ES-I3 (cell line): ENCODE data around the gene CDKN2D.
A peak's percentile ranks its signal among the peaks of the same experiment; 100 is the strongest.
"Not testable (repeated sequence)": the region's sequence is repeated elsewhere in the genome, so short reads cannot be mapped to it uniquely, and the experiment has no call there.

Source experiments
- H3K36me3 ChIP-seq: 2 replicates; pipeline ENCODE4 v1.6.1; 2013; ENCODE audit warnings: mild to moderate bottlenecking, low read length, control low read depth, moderate library complexity; ENCODE audit not compliant: insufficient read depth
- H3K4me1 ChIP-seq: 2 replicates; pipeline ENCODE4 v1.6.1; 2013; ENCODE audit warnings: mild to moderate bottlenecking, control low read depth, low read length; ENCODE audit not compliant: insufficient read depth
- H3K9ac ChIP-seq: 2 replicates; pipeline ENCODE4 v1.6.1; 2013; ENCODE audit warnings: low read depth, mild to moderate bottlenecking, low read length, moderate library complexity
- H3K9me3 ChIP-seq: 2 replicates; pipeline ENCODE4 v1.6.1; 2013; ENCODE audit warnings: mild to moderate bottlenecking, low read length, moderate library complexity; ENCODE audit not compliant: control insufficient read depth, insufficient read depth

Gene CDKN2D

DNA sequence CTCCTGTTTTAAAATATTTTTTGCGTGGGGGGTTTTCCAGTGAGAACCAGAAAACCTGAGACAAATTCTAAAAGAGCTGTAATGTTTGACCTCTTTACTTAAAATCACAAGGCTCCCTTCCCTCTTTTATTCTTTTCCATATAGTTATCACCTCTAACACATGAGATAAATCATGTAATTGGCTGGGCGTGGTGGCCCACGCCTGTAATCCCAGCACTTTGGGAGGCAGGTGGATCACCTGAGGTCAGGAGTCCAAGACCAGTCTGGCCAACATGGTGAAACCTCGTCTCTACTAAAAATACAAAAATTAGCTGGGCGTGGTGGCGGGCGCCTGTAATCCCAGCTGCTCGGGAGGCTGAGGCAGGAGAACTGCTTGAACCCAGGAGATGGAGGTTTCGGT lies 17.8 kb downstream of the CDKN2D start:
- H3K9ac ChIP-seq, H3K4me1 ChIP-seq, H3K9me3 ChIP-seq, H3K36me3 ChIP-seq: not testable (repeated sequence)

- Histone ChIP-seq H3K9ac (no peak overlapping the region), H3K9me3 (no peaks in the 10 kb centered on the region), H3K36me3 (0 out of 2 replicates have a peak, but pooled peaks cover 3% of the 10 kb centered on the region), H3K4me1 (no peaks in the 10 kb centered on the region)
Measured at GRCh38 chr19:10550336-10550735, 18.4 kb downstream of the CDKN2D start.

GRCh38 chr19:10549733-10550132 lies 19.0 kb downstream of the CDKN2D start:
- no peaks in the 10 kb centered on the region for H3K4me1 ChIP-seq
- H3K36me3 ChIP-seq = 0 out of 2 replicates have a peak, but pooled peaks cover 3% of the 10 kb centered on the region
- no peaks in the 10 kb centered on the region for H3K9me3 ChIP-seq
- H3K9ac ChIP-seq = no peak overlapping the region

DNA sequence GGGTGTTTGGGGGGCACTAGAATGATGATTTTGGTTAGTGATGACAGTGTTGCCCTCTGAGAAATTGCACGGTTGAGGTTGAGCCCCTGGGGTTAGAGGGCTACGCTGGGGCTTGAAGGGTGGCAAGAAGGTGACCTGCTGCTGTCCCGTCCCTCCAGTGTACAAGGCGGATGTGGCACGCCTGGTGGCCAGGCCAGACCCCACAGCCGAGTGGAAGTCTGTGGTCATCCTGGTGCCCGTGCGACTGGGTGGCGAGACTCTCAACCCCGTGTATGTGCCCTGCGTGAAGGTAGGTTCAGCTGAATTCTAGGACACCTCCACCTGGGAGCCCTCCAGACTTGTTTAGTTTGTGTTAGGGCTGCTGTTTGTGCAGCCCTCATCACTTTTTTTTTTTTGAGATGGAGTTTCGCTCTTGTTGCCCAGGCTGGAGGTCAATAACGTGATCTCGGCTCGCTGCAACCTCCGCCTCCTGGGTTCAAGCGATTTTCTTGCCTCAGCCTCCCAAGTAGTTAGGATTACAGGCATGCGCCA lies 20.0 kb downstream of the CDKN2D start:
- Histone ChIP-seq H3K9ac (no peak overlapping the region), H3K9me3 (no peaks in the 10 kb centered on the region), H3K4me1 (no peaks in the 10 kb centered on the region), H3K36me3 (0 out of 2 replicates have a peak, but pooled peaks cover 3% of the 10 kb centered on the region)

DNA sequence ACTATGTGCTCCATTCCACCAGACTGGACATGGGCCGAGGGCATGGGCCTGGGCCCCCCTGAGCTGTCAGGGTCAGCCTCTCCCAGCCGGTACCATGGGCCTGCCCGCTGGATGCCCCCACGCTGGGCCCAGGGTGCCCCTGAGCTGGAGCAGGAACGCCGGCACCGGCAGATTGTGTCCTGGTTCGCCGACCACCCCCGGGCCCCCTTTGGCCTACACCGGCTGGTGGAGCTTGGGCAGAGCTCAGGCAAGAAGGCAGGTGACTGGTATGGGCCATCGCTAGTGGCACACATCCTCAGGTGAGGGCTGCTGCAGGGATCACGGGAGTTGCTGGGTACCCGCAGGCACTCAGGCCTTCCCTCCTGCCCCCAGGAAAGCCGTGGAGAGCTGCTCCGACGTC lies 22.0 kb downstream of the CDKN2D start:
- no peaks in the 10 kb centered on the region for H3K9me3 ChIP-seq
- no peaks in the 10 kb centered on the region for H3K4me1 ChIP-seq
- H3K9ac ChIP-seq = no peak overlapping the region
- 0 out of 2 replicates have a peak, but pooled peaks cover 3% of the 10 kb centered on the region for H3K36me3 ChIP-seq

GRCh38 chr19:10544753-10545251 lies 24.0 kb downstream of the CDKN2D start:
- Histone ChIP-seq H3K9ac (peak overlapping the region; percentile 88; the same call in 1 of the 2 replicates), H3K9me3 (no peaks in the 10 kb centered on the region), H3K4me1 (peaks cover 2% of the 10 kb centered on the region; the same call in 1 of the 2 replicates)

DNA sequence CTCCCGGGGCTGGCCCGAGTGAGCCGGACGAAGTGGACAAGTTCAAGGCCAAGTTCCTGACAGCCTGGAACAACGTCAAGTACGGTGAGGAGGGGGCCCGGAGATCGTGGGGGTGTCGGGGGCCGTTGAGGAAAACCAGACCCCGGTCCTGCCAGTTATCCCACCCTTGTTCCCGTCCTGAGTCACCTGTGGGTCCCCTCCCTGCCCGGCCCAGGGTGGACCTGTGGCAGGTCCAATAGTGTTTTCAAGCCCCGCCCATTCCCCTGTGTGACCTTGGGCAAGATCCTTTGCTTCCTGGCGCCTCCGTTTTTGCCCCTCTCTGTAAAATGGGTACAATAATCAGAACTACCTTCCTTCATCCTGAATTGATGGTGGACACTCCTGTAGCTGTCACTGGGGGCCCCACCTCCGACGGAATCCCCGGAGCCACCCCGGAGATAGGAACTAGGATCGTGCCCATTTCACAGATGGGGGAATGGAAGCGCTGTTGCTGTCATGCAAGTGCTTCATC lies 24.5 kb downstream of the CDKN2D start:
- Histone ChIP-seq H3K9me3 (no peaks in the 10 kb centered on the region), H3K36me3 (0 out of 2 replicates have a peak, but pooled peaks cover 3% of the 10 kb centered on the region), H3K9ac (peak overlapping the region; percentile 88), H3K4me1 (peaks cover 2% of the 10 kb centered on the region; the same call in 1 of the 2 replicates)

More at GRCh38 chr19:10544753-10545251, 24.0 kb downstream of the CDKN2D start:
- H3K36me3 ChIP-seq = 0 out of 2 replicates have a peak, but pooled peaks cover 3% of the 10 kb centered on the region

DNA sequence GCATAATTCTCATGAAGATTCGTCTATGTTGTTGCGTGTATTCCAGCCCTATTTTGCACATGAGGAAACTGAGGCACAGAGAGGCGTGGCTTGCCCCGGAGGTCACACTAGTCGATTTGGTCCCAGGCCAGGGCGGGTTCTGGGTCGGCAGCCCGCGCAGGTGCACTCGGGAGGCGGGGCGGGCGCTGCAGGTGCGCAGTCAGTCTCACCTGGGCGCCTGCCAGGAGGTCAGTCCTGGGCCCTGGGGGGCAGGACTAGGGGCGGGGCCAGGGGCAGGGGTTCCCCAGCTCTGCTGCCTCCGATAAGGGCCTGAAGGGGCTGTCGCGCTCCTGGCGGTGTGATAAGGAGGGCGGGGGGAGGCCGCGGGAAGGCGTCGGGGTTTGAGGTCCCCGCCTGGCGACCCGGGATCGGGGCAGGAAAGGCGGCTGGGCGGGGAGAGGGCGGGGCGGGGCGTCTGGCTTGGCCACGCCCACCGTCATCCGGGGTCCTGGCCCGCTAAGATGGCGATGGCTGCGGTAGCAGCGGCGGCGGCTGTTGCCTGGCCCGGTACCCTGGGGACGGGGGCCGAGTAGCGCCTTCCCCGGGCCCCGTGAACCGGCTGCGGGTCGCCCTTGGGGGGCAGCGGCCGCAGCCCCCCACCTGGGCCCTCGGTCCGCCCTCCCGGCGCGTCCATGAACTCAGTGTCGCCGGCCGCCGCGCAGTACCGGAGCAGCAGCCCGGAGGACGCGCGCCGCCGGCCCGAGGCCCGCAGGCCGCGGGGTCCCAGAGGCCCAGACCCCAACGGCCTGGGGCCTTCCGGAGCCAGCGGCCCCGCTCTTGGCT lies 25.1 kb downstream of the CDKN2D start, which contains the start of gene ATG4D:
ATG4D (plus strand) TSS at position 485 of the 822 bp plus-strand sequence; CDS start at position 672, 187 bp downstream.
- Histone ChIP-seq H3K36me3 (0 out of 2 replicates have a peak, but pooled peaks cover 2% of the 10 kb centered on the region), H3K9me3 (no peaks in the 10 kb centered on the region), H3K4me1 (peaks cover 2% of the 10 kb centered on the region; the same call in 1 of the 2 replicates), H3K9ac (peak within 1 kb of the TSS; percentile 88)

DNA sequence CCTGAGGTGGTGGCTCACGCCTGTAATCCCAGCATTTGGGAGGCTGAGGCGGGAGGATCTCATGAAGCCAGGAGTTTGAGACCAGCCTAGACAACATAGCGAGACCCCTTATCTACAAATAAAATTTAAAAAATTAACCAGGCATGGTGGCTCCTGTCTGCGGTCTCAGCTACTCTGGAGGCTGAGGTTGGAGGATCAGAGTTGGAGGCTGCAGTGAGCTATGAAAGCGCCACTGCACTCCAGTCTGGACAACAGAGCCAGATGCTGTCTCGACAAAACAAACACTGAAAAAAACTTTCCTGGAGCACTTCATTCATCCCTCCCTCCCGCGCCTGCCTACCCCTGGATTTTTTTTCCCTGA lies 25.7 kb downstream of the CDKN2D start:
- peaks cover 2% of the 10 kb centered on the region; the same call in 1 of the 2 replicates for H3K4me1 ChIP-seq
- H3K9ac ChIP-seq = peak overlapping the region; percentile 88; the same call in 1 of the 2 replicates

GRCh38 chr19:10539016-10539415 lies 29.8 kb downstream of the CDKN2D start:
- H3K36me3 ChIP-seq, H3K4me1 ChIP-seq, H3K9me3 ChIP-seq, H3K9ac ChIP-seq: not testable (repeated sequence)

More for the DNA sequence above, 25.7 kb downstream of the CDKN2D start:
- H3K36me3 ChIP-seq = no peaks in the 10 kb centered on the region
- no peaks in the 10 kb centered on the region for H3K9me3 ChIP-seq

DNA sequence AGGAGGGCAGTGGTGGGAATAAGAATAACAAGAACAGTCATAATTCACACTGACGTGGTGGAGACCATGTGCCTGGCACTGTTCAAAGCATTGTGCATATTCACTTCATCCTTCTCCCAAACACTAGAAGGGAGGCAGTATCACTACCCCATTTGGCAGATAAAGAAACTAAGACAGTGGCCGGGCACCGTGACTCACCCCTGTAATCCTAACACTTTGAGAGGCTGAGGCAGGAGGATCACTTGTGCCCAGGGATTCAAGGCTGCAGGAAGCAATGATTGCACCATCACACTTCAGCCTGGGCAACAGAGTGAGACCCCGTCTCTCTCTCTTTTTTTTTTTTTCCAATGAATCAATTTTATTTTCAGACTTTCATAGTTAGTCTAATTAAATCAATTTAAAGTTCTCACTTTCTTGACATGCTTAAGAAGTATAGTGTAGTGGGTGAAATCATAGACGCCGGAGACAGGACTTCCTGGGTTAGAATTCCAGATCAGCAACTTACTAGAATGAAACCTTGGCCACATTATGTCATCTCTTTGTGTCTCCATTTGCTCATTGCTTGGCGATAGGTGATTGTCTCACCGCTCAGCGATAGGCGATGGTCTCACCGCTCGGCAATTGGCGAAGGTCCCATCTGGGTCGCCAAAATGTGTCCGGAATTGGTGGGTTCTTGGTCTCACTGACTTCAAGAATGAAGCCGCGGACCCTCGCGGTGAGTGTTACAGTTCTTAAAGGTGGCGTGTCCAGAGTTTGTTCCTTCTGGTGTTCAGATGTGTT lies 30.4 kb downstream of the CDKN2D start:
- Histone ChIP-seq H3K9ac (no peak overlapping the region), H3K9me3 (no peaks in the 10 kb centered on the region), H3K4me1 (peaks cover 2% of the 10 kb centered on the region; the same call in 1 of the 2 replicates), H3K36me3 (no peaks in the 10 kb centered on the region)

- H3K9me3 ChIP-seq = no peaks in the 10 kb centered on the region
- H3K9ac ChIP-seq = no peak overlapping the region
- no peaks in the 10 kb centered on the region for H3K36me3 ChIP-seq
- peaks cover 2% of the 10 kb centered on the region; the same call in 1 of the 2 replicates for H3K4me1 ChIP-seq
Measured at GRCh38 chr19:10537668-10538067, 31.1 kb downstream of the CDKN2D start.

- H3K36me3 ChIP-seq = no peaks in the 10 kb centered on the region
- no peaks in the 10 kb centered on the region for H3K9me3 ChIP-seq
- H3K9ac ChIP-seq = no peak overlapping the region
- H3K4me1 ChIP-seq = no peaks in the 10 kb centered on the region
Measured at GRCh38 chr19:10535613-10536012, 33.2 kb downstream of the CDKN2D start.
